Endothelial cell of umbilical vein (primary cell): Measurements from ENCODE around the gene ATP9B. TPM values are rescaled to one million over a fixed set of nuclear protein-coding genes. Genes with fewer than 3 reads are reported as not detected.
A peak's percentile ranks its signal among the peaks of the same experiment; 100 is the strongest.

Source experiments
- Bru-seq: library from RNA; stranded (reverse); fragments of 400-500 nt; gene quantifications from one replicate; lab custom pipeline; 2021; lab: Mats Ljungman, UMichigan
- BruChase-seq, 2 experiments: library from RNA; stranded (reverse); fragments of 400-500 nt; gene quantifications; one replicate each; lab custom pipeline; 2021; lab: Mats Ljungman, UMichigan
- BruUV-seq: library from RNA; stranded (reverse); fragments of 400-500 nt; replicated peaks from 2 replicates; lab custom pipeline; 2021; lab: Mats Ljungman, UMichigan
- CTCF ChIA-PET: fragments of 300-600, 350-600 bp; sonication (Branson Sonifier 250); formaldehyde crosslinking; loops from one replicate; lab custom pipeline; 2021; ENCODE audit warnings: antibody characterized with exemption, inconsistent platforms; lab: Charles Lee
- POLR2A ChIA-PET: fragments of 300-600, 350-600 bp; sonication (Branson Sonifier 250); formaldehyde crosslinking; loops from one replicate; lab custom pipeline; 2021; ENCODE audit warnings: antibody characterized with exemption, inconsistent platforms; lab: Charles Lee
- DNase-seq: peaks from one replicate; pipeline ENCODE4 v3.0.0-alpha.2; 2011; ENCODE audit warnings: low read depth, low spot score
- FAIRE-seq: peaks from 2 replicates; lab custom pipeline; 2011; peaks lifted over from hg19 to GRCh38; lab: Jason Lieb, UNC
- H2AFZ ChIP-seq: 2 replicates; pipeline ENCODE4 v1.6.0; 2012; ENCODE audit warnings: low read depth, low read length, control low read depth, inconsistent platforms
- H3K27ac ChIP-seq: 2 replicates; pipeline ENCODE4 v1.5.1; 2011; ENCODE audit warnings: low read depth, mild to moderate bottlenecking, control low read depth, low read length, moderate library complexity; ENCODE audit not compliant: insufficient read depth
- H3K27me3 ChIP-seq, 2 experiments: 2 replicates each; pipeline versions ENCODE4 v1.6.0 to v1.6.1; 2011; ENCODE audit warnings: low read length in 2 of 2, mixed read lengths in 1 of 2; ENCODE audit not compliant: control insufficient read depth in 2 of 2, insufficient read depth in 2 of 2
- H3K36me3 ChIP-seq, 2 experiments: 2 replicates in 1 of 2; 3 replicates in 1 of 2; pipeline ENCODE4 v1.5.1; 2011; ENCODE audit warnings: low read length in 2 of 2, mild to moderate bottlenecking in 1 of 2, moderate library complexity in 1 of 2; ENCODE audit not compliant: control insufficient read depth in 2 of 2, insufficient read depth in 2 of 2; ENCODE audit errors: extremely low read depth in 1 of 2
- H3K4me1 ChIP-seq: 3 replicates; pipeline ENCODE4 v1.5.1; 2011; ENCODE audit warnings: mild to moderate bottlenecking, low read length; ENCODE audit not compliant: control insufficient read depth, insufficient read depth; ENCODE audit errors: extremely low read depth
- H3K4me2 ChIP-seq: 2 replicates; pipeline ENCODE4 v1.6.1; 2011; ENCODE audit warnings: low read length, control low read depth, mixed read lengths; ENCODE audit not compliant: insufficient read depth
- H3K4me3 ChIP-seq, 3 experiments: fragments of 200-600 bp in 1 of 3; sonication (generic), shearing (Covaris generic) in 1 of 3; replicated peaks in 1 of 3; 2 replicates each; pipeline ENCODE4 v1.5.1; 2011 to 2016; ENCODE audit warnings: control low read depth in 3 of 3, low read length in 3 of 3, mild to moderate bottlenecking in 2 of 3, inconsistent platforms in 1 of 3, low read depth in 1 of 3, moderate library complexity in 1 of 3; ENCODE audit not compliant: insufficient read depth in 1 of 3
- H3K79me2 ChIP-seq: 2 replicates; pipeline ENCODE4 v1.6.0; 2012; ENCODE audit warnings: low read length, inconsistent platforms; ENCODE audit not compliant: control insufficient read depth, insufficient read depth
- H3K9ac ChIP-seq: replicated peaks from 2 replicates; pipeline ENCODE3; 2011; ENCODE audit warnings: low read length, control low read depth; ENCODE audit not compliant: insufficient read depth; ENCODE audit errors: extremely low read depth
- H3K9me1 ChIP-seq: replicated peaks from 3 replicates; pipeline ENCODE4 v1.6.0; 2011; ENCODE audit warnings: mild to moderate bottlenecking, low read length; ENCODE audit not compliant: control insufficient read depth, insufficient read depth; ENCODE audit errors: extremely low read depth
- H3K9me3 ChIP-seq: replicated peaks from 2 replicates; pipeline ENCODE4 v1.5.1; 2012; ENCODE audit warnings: low read length, inconsistent platforms; ENCODE audit not compliant: control insufficient read depth, insufficient read depth
- H4K20me1 ChIP-seq: replicated peaks from 2 replicates; pipeline ENCODE3; 2011; ENCODE audit warnings: mild to moderate bottlenecking, low read length; ENCODE audit not compliant: control insufficient read depth, insufficient read depth; ENCODE audit errors: extremely low read depth
- EZH2 ChIP-seq: IDR thresholded peaks from 2 replicates; pipeline ENCODE4 v1.6.1; 2012; ENCODE audit warnings: borderline replicate concordance, low read depth, mild to moderate bottlenecking, moderate library complexity, low read length, inconsistent platforms; ENCODE audit not compliant: severe bottlenecking
- FOS ChIP-seq: IDR thresholded peaks from 2 replicates; pipeline ENCODE4 v1.6.1; 2011; ENCODE audit warnings: mild to moderate bottlenecking, low read length, moderate library complexity, borderline replicate concordance; ENCODE audit not compliant: insufficient read depth
- GATA2 ChIP-seq: IDR thresholded peaks from 2 replicates; pipeline ENCODE4 v1.7.0; 2011; ENCODE audit warnings: low read depth, mild to moderate bottlenecking, moderate library complexity, mixed read lengths, low read length; ENCODE audit not compliant: insufficient read length, insufficient read depth
- JUN ChIP-seq: IDR thresholded peaks from 2 replicates; pipeline ENCODE4 v1.6.1; 2011; ENCODE audit warnings: borderline replicate concordance, low read depth; ENCODE audit not compliant: insufficient read length, insufficient read depth
- MYC ChIP-seq: IDR thresholded peaks from one replicate; pipeline ENCODE4 v1.6.1; 2011; ENCODE audit warnings: mild to moderate bottlenecking, low read depth, low read length
- POLR2A ChIP-seq: IDR thresholded peaks from 2 replicates; pipeline ENCODE4 v1.6.1; 2012; ENCODE audit warnings: low read depth, mild to moderate bottlenecking, control low read depth, low read length
- POLR2AphosphoS5 ChIP-seq: IDR thresholded peaks from 2 replicates; pipeline ENCODE4 v1.6.1; 2012; ENCODE audit warnings: low read depth, mild to moderate bottlenecking, control low read depth, low read length, moderate library complexity; ENCODE audit not compliant: insufficient read depth
- dilution Hi-C: fragments of 300-500 bp; cut with MboI; formaldehyde crosslinking; loops from one replicate; pipeline ENCODE4 v1.15.0; 2019; ENCODE audit warnings: low sequenced_read_pairs; ENCODE audit not compliant: extremely low pct_ligation_motif_present
- intact Hi-C: fragments of 100-400 bp; cut with micrococcal nuclease; formaldehyde crosslinking; loops from one replicate; pipeline ENCODE4 v1.10.0; 2022
- long read RNA-seq: library from polyadenylated mRNA; stranded (forward); transcript quantifications from one replicate; pipeline ENCODE4 v2.0.0, GENCODE V29; 2021
- polyA minus RNA-seq, 3 experiments: library from RNA; depleted of rRNA, polyadenylated mRNA; stranded (reverse); fragments of >200 nt; gene quantifications; 1 replicate in 1 of 3; 2 replicates in 2 of 3; pipeline ENCODE4 v1.2.3, GENCODE V29; 2011
- polyA plus RNA-seq, 4 experiments: library from polyadenylated mRNA; depleted of rRNA in 3 of 4; stranded (reverse) in 3 of 4; unstranded in 1 of 4; fragments of >200 nt; gene quantifications; 2 replicates each; pipeline versions ENCODE4 v1.2.1 to v1.2.3, GENCODE V29; 2011 to 2012; ENCODE audit warnings: missing spikeins in 1 of 4
- total RNA-seq: library from RNA; stranded (reverse); gene quantifications from 2 replicates; pipeline ENCODE4 v1.2.3, GENCODE V29; 2021
- TF ChIP-seq, protein P1 (sequence below): IDR thresholded peaks from 2 replicates; pipeline ENCODE4 v1.6.1; 2011; ENCODE audit not compliant: insufficient read depth, insufficient read length
- TF ChIP-seq, protein P2 (sequence below), 2 donors: IDR thresholded peaks; 1 replicate in 1 of 2; 2 replicates in 1 of 2; pipeline ENCODE4 v1.5.1; 2011; ENCODE audit warnings: low read length in 2 of 2, mild to moderate bottlenecking in 2 of 2, moderate library complexity in 2 of 2, control low read depth in 1 of 2, inconsistent platforms in 1 of 2, low read depth in 1 of 2; ENCODE audit not compliant: insufficient read depth in 1 of 2; ENCODE audit errors: extremely low read depth in 1 of 2

ATP9B gene, protein sequence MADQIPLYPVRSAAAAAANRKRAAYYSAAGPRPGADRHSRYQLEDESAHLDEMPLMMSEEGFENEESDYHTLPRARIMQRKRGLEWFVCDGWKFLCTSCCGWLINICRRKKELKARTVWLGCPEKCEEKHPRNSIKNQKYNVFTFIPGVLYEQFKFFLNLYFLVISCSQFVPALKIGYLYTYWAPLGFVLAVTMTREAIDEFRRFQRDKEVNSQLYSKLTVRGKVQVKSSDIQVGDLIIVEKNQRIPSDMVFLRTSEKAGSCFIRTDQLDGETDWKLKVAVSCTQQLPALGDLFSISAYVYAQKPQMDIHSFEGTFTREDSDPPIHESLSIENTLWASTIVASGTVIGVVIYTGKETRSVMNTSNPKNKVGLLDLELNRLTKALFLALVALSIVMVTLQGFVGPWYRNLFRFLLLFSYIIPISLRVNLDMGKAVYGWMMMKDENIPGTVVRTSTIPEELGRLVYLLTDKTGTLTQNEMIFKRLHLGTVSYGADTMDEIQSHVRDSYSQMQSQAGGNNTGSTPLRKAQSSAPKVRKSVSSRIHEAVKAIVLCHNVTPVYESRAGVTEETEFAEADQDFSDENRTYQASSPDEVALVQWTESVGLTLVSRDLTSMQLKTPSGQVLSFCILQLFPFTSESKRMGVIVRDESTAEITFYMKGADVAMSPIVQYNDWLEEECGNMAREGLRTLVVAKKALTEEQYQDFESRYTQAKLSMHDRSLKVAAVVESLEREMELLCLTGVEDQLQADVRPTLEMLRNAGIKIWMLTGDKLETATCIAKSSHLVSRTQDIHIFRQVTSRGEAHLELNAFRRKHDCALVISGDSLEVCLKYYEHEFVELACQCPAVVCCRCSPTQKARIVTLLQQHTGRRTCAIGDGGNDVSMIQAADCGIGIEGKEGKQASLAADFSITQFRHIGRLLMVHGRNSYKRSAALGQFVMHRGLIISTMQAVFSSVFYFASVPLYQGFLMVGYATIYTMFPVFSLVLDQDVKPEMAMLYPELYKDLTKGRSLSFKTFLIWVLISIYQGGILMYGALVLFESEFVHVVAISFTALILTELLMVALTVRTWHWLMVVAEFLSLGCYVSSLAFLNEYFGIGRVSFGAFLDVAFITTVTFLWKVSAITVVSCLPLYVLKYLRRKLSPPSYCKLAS
- total RNA-seq (18.2 and 21.1 TPM in 2 replicates), polyA plus RNA-seq (14.6 and 19.3 TPM in 2 replicates), polyA minus RNA-seq (86.8 and 101 TPM in 2 replicates), Bru-seq, nascent RNA (percentile 71 among the genes with signal in this experiment), BruChase-seq, experiment 1, labeled RNA remaining after a 6-hour chase (percentile 57 among the genes with signal in this experiment), BruChase-seq, experiment 2, labeled RNA remaining after a 2-hour chase (percentile 61 among the genes with signal in this experiment)
- 11.9 and 13.1 TPM in 2 replicates for polyA plus RNA-seq (2011; cell fraction: cytosol; rRNA removed)
- polyA plus RNA-seq (2011; cell fraction: nucleus; rRNA removed), result 34.0 and 40.3 TPM in 2 replicates
- 9.5 and 10.0 TPM in 2 replicates for polyA plus RNA-seq (2012)
- polyA minus RNA-seq (2011; cell fraction: cytosol; rRNA and poly(A)+ RNA removed), result 10.7 TPM
- 114 and 133 TPM in 2 replicates for polyA minus RNA-seq (2011; cell fraction: nucleus; rRNA and poly(A)+ RNA removed)
- long read RNA-seq, full-length matches to known transcripts, result 11 of 28 reads
- long read RNA-seq, partial matches to known transcripts, result 5 of 28 reads
- long read RNA-seq, other reads (novel, unspliced or antisense), result 12 of 28 reads

DNA sequence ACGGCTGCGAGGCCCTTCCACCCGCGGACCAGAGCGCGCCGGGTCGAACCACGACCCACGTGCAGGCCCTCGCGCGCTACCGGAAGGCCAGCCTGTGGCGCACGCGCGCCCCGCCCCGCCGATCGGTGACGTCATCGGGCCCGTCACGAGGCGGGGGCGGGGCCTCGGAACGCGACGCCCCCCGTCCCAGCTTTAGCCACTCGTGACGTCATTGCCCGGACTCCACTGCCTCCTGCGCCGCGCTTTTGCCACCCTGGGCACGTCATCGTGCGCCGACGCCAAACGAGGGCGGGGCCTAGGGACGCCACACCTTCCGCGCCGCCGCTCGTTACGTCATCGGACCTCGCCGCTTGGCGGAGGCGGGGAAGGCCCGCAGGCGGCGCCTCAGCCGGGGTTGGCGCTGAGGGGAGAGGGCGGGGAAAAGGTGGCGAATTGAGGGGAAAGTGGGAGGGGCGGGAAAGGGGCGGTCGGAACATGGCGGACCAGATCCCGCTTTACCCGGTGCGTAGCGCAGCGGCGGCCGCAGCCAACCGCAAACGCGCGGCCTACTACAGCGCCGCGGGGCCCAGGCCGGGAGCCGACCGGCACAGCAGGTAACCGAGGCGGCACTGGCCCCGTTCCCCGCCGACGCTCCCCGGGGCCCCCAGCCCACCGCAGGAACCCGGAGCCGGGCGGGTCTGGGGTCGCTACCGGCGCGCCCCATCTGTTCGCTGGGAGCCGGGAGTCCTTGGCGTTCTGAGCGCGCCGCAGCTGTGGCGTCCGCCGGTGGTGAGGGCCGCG, at the start of gene ATP9B:
Gene ATP9B, plus strand, starts transcription at position 458 of the 780 bp plus-strand sequence. Its CDS starts 17 bp downstream, at position 475.
- Histone ChIP-seq H3K9ac (peak within 1 kb of the TSS; percentile 92), H3K79me2 (peaks cover 26% of the 10 kb centered on the region), H3K27ac (peak within 1 kb of the TSS; percentile 54), H3K4me2 (peak within 1 kb of the TSS; percentile 97), H3K27me3 (no peaks in the 10 kb centered on the region), H2AFZ (peak within 1 kb of the TSS; percentile 92), H3K9me3 (no peaks in the 10 kb centered on the region), H3K9me1 (no peaks in the 10 kb centered on the region), H3K4me3 (peak within 1 kb of the TSS; percentile 51 to 97 (median 80)), H4K20me1 (no peaks in the 10 kb centered on the region), H3K36me3 (no peaks in the 10 kb centered on the region), H3K4me1 (peaks cover 16% of the 10 kb centered on the region)
- DNase-seq (peak; percentile 99), FAIRE-seq (peak; percentile 97)
- BruUV-seq, result no TSS peak
- TF ChIP-seq, protein P1, sequence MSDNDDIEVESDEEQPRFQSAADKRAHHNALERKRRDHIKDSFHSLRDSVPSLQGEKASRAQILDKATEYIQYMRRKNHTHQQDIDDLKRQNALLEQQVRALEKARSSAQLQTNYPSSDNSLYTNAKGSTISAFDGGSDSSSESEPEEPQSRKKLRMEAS, result peak; percentile 88
- TF ChIP-seq GATA2 (no peak), EZH2 (no peak), MYC (no peak), POLR2A (peak; percentile 75), POLR2AphosphoS5 (no peak), FOS (peak; percentile 32), JUN (peak; percentile 70)
- TF ChIP-seq, protein P2, sequence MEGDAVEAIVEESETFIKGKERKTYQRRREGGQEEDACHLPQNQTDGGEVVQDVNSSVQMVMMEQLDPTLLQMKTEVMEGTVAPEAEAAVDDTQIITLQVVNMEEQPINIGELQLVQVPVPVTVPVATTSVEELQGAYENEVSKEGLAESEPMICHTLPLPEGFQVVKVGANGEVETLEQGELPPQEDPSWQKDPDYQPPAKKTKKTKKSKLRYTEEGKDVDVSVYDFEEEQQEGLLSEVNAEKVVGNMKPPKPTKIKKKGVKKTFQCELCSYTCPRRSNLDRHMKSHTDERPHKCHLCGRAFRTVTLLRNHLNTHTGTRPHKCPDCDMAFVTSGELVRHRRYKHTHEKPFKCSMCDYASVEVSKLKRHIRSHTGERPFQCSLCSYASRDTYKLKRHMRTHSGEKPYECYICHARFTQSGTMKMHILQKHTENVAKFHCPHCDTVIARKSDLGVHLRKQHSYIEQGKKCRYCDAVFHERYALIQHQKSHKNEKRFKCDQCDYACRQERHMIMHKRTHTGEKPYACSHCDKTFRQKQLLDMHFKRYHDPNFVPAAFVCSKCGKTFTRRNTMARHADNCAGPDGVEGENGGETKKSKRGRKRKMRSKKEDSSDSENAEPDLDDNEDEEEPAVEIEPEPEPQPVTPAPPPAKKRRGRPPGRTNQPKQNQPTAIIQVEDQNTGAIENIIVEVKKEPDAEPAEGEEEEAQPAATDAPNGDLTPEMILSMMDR (IDR thresholded peaks at IDR 0.05; ENCODE audit: extremely low read depth in 1 of 2, insufficient read depth in 1 of 2, low read depth in 1 of 2, low read length in 2 of 2), result peak in 1 of 2 donors; percentile 4
- POLR2A ChIA-PET, result no interaction called here
- intact Hi-C loops, result loop anchor here (1.0 to 10.0 kb wide), 3 partner anchors 48 to 177 kb away; no protein-coding TSS in a partner anchor
- dilution Hi-C loops, result no loop called here
- CTCF ChIA-PET, result interaction anchor here (0.8 to 2.0 kb wide), 2 partner anchors 17 to 172 kb away, joined by 3 to 9 read pairs; no protein-coding TSS in a partner anchor
